ENCODE results near the gene THSD4. TPM values are rescaled to one million over a fixed set of nuclear protein-coding genes. Genes with fewer than 3 reads are reported as not detected.

The THSD4 gene
- total RNA-seq, 2 experiments from 2014 or later: not detected

GRCh38 chr15:71303977-71304376 lies 188.7 kb downstream of the THSD4 start:
- H3K27ac Mint-ChIP-seq: no peak overlapping the region
- H3K9me3 Mint-ChIP-seq: no peaks in the 10 kb centered on the region
- POLR2A ChIA-PET: no interaction called here
- TF ChIP-seq, protein P1, sequence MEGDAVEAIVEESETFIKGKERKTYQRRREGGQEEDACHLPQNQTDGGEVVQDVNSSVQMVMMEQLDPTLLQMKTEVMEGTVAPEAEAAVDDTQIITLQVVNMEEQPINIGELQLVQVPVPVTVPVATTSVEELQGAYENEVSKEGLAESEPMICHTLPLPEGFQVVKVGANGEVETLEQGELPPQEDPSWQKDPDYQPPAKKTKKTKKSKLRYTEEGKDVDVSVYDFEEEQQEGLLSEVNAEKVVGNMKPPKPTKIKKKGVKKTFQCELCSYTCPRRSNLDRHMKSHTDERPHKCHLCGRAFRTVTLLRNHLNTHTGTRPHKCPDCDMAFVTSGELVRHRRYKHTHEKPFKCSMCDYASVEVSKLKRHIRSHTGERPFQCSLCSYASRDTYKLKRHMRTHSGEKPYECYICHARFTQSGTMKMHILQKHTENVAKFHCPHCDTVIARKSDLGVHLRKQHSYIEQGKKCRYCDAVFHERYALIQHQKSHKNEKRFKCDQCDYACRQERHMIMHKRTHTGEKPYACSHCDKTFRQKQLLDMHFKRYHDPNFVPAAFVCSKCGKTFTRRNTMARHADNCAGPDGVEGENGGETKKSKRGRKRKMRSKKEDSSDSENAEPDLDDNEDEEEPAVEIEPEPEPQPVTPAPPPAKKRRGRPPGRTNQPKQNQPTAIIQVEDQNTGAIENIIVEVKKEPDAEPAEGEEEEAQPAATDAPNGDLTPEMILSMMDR (IDR thresholded peaks at IDR 0.05): no peak
- no peak overlapping the region for H3K4me3 Mint-ChIP-seq
- DNase-seq (no peak), ATAC-seq (no peak)
- H3K4me1 Mint-ChIP-seq (ENCODE audit: low read depth): no peaks in the 10 kb centered on the region
- no peaks in the 10 kb centered on the region for H3K36me3 Mint-ChIP-seq (ENCODE audit: low read depth)
- CTCF ChIA-PET: no interaction called here
- H3K27me3 Mint-ChIP-seq: peaks cover 2% of the 10 kb centered on the region
- intact Hi-C loops (cut with micrococcal nuclease): no loop called here

- intact Hi-C loops (cut with micrococcal nuclease): no loop called here
- Mint-ChIP-seq H3K27ac (no peak overlapping the region), H3K27me3 (no peaks in the 10 kb centered on the region), H3K4me3 (no peak overlapping the region), H3K9me3 (no peaks in the 10 kb centered on the region), H3K4me1 (ENCODE audit: low read depth) (no peaks in the 10 kb centered on the region), H3K36me3 (ENCODE audit: low read depth) (no peaks in the 10 kb centered on the region)
- DNase-seq (no peak), ATAC-seq (no peak)
- POLR2A ChIA-PET: no interaction called here
- TF ChIP-seq, protein P1 (IDR thresholded peaks at IDR 0.05): no peak
- CTCF ChIA-PET: no interaction called here
Observed at GRCh38 chr15:71304681-71305080, 189.4 kb downstream of the THSD4 start.

GRCh38 chr15:71306538-71306937 lies 191.3 kb downstream of the THSD4 start:
- CTCF ChIA-PET: no interaction called here
- H3K9me3 Mint-ChIP-seq: no peaks in the 10 kb centered on the region
- ATAC-seq (no peak), DNase-seq (no peak)
- H3K27ac Mint-ChIP-seq: no peak overlapping the region
- H3K36me3 Mint-ChIP-seq (ENCODE audit: low read depth): no peaks in the 10 kb centered on the region
- POLR2A ChIA-PET: no interaction called here
- H3K4me1 Mint-ChIP-seq (ENCODE audit: low read depth): no peaks in the 10 kb centered on the region
- intact Hi-C loops (cut with micrococcal nuclease): no loop called here
- no peaks in the 10 kb centered on the region for H3K27me3 Mint-ChIP-seq
- no peak overlapping the region for H3K4me3 Mint-ChIP-seq
- TF ChIP-seq, protein P1 (IDR thresholded peaks at IDR 0.05): no peak

GRCh38 chr15:71312194-71312708 lies 197.0 kb downstream of the THSD4 start:
- POLR2A ChIA-PET: no interaction called here

DNA sequence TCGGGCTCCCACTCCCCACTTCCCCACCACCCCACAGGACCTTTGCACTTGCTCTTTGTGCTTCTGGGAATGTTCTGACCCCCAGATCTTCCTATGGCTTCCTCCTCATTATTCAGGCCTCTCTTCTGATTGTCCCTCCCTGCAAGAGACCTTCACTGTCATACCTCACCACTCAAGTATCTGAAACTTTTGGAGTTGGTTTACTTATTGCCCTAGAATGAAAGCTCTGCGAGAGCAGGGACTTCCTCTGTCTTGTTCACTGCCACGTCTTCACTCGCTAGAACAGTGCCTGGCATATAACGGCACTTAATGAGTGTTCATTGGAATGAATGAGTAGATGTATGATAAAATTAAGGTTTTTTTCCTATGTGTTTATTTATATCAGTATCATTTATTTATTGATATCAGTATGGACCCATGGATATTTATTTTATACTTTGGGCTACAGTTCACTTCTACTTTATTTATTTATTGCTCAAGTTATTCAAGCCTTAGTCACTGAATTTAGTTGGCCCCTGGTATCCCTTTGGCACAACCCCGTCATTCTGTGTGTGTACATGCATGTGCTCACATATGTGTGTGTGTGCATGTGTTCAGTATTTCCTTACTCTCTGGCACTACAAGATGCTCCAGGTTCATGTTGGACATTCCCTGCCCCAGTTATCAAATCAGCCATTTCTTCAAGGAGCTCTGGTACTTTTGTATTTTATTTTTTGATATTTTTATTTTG lies 197.6 kb downstream of the THSD4 start:
- Mint-ChIP-seq H3K27me3 (peaks cover 5% of the 10 kb centered on the region), H3K36me3 (ENCODE audit: low read depth) (no peaks in the 10 kb centered on the region), H3K27ac (no peak overlapping the region), H3K4me3 (no peak overlapping the region), H3K4me1 (ENCODE audit: low read depth) (no peaks in the 10 kb centered on the region), H3K9me3 (peaks cover 5% of the 10 kb centered on the region)
- no peak for DNase-seq
- intact Hi-C loops (cut with micrococcal nuclease): no loop called here
- TF ChIP-seq, protein P1 (IDR thresholded peaks at IDR 0.05): no peak
- no peak for ATAC-seq
- ChIA-PET POLR2A (no interaction called here), CTCF (no interaction called here)

More at GRCh38 chr15:71312194-71312708, 197.0 kb downstream of the THSD4 start:
- CTCF ChIA-PET: no interaction called here
- no peaks in the 10 kb centered on the region for H3K36me3 Mint-ChIP-seq (ENCODE audit: low read depth)
- DNase-seq: no peak
- no peak for ATAC-seq
- peaks cover 3% of the 10 kb centered on the region for H3K27me3 Mint-ChIP-seq
- intact Hi-C loops (cut with micrococcal nuclease): no loop called here
- peaks cover 5% of the 10 kb centered on the region for H3K9me3 Mint-ChIP-seq
- no peak overlapping the region for H3K27ac Mint-ChIP-seq
- TF ChIP-seq, protein P1 (IDR thresholded peaks at IDR 0.05): no peak
- no peaks in the 10 kb centered on the region for H3K4me1 Mint-ChIP-seq (ENCODE audit: low read depth)
- H3K4me3 Mint-ChIP-seq: no peak overlapping the region

All from activated CD8-positive, alpha-beta T cell treated with anti-CD3 and anti-CD28 coated beads for 36 hours (primary cell).